ENCODE results near the gene CSN3.

Gene CSN3

DNA sequence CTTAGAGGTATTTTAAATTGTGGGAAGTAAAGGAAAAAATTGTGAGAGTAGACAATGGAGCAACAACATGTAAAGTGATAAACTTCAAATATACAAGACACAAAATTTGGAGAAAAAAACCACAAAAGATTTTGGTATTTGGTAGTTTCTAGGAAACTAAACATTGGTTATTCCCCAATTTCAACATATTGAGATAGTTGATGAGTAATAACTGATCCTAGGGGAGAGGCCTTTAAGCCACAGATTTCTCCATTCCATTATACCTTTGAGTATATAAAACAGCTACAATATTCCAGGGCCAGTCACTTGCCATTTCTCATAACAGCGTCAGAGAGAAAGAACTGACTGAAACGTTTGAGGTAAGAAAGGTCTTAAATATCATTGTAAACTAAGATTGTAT is 16.6 kb upstream of the CSN3 start, which contains the start of gene FDCSP:
TSS of gene FDCSP (plus strand) at position 301 of the 400 bp plus-strand sequence. CDS start 5,071 bp downstream, outside the sequence.
- Histone ChIP-seq H3K36me3 (ENCODE audit: control insufficient read depth, insufficient read depth, low read length) (no peaks in the 10 kb centered on the region), H3K27me3 (ENCODE audit: control insufficient read depth, insufficient read depth, low read length, poor library complexity, severe bottlenecking) (no peaks in the 10 kb centered on the region), H3K9me3 (ENCODE audit: control insufficient read depth, low read length) (no peaks in the 10 kb centered on the region), H3K4me1 (ENCODE audit: control insufficient read depth, insufficient read depth, low read length) (no peaks in the 10 kb centered on the region), H3K4me3 (ENCODE audit: insufficient read depth, low read depth, low read length) (no peak within 1 kb of the TSS), H3K27ac (ENCODE audit: insufficient read depth, low read depth, low read length, poor library complexity, severe bottlenecking) (no peak within 1 kb of the TSS)
- WGBS, 2 experiments: 80% methylated on average over 2 of the region's 2 CpGs; no CpG with 5 or more reads in 1 of the 2 experiments

DNA sequence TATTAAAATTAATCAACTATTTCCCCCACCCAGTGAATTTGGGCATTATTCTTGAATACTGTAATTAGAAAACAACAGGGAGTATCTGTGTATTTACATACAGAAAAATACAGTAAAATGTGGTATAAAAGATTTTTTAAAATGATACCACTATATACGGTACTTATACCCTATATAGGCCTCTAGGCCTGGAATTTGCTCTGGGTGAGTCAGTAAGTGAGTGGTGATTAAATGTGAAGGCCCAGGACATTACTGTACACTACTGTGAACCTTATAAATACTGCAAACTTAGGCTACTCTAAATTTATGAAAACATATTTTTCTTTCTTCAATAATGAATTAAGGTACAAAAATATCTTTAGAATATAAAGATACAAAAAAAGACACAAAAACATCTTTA is 6.3 kb upstream of the CSN3 start:
- Histone ChIP-seq H3K27ac (ENCODE audit: insufficient read depth, low read depth, low read length, poor library complexity, severe bottlenecking) (no peak overlapping the region), H3K36me3 (ENCODE audit: control insufficient read depth, insufficient read depth, low read length) (no peaks in the 10 kb centered on the region), H3K4me3 (ENCODE audit: insufficient read depth, low read depth, low read length) (no peak overlapping the region), H3K4me1 (ENCODE audit: control insufficient read depth, insufficient read depth, low read length) (no peaks in the 10 kb centered on the region), H3K27me3 (ENCODE audit: control insufficient read depth, insufficient read depth, low read length, poor library complexity, severe bottlenecking) (no peaks in the 10 kb centered on the region), H3K9me3 (ENCODE audit: control insufficient read depth, low read length) (no peaks in the 10 kb centered on the region)
- no CpG with 5 or more reads among the region's 1 CpG for WGBS, 2 experiments

DNA sequence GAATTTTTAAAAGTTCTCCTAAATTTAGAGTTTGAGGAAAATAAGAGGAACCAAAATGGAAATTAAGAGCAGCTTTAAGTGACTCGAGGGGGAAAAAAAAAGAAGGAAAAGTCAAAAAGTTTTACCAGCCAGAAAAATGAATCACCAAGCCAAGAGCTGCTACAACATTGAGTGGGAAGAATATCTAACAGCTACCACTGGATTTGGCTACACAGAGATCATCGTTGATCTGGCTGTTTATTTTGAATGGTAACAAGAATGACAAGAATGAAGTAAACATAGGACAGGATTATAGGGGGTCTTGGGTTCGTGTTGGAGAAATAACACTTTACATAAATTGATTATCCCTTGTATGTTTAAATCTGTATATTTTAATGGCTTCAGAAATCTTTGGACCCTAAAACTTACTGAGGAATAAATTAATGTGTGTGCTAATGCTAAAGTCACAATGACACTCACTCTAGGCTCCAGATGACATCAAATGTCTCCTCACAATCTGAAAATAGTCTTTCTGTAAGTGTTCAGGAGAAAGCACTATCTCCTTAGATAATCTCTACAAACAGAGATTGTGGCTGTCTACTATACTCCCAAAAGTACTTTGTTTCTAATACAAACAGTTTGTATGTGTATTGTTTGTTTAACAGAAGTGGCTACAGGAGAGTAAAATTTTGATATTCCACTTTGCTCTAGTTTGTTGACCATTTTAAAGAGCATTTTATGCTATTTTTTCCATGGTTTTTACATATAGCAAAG is 3.1 kb upstream of the CSN3 start:
- no peaks in the 10 kb centered on the region for H3K4me1 ChIP-seq (ENCODE audit: control insufficient read depth, insufficient read depth, low read length)
- no peak overlapping the region for H3K27ac ChIP-seq (ENCODE audit: insufficient read depth, low read depth, low read length, poor library complexity, severe bottlenecking)
- no peak overlapping the region for H3K4me3 ChIP-seq (ENCODE audit: insufficient read depth, low read depth, low read length)
- 82 to 90% methylated on average over 2 of the region's 3 CpGs for WGBS, 2 experiments
- no peaks in the 10 kb centered on the region for H3K36me3 ChIP-seq (ENCODE audit: control insufficient read depth, insufficient read depth, low read length)
- no peaks in the 10 kb centered on the region for H3K9me3 ChIP-seq (ENCODE audit: control insufficient read depth, low read length)
- H3K27me3 ChIP-seq (ENCODE audit: control insufficient read depth, insufficient read depth, low read length, poor library complexity, severe bottlenecking): no peaks in the 10 kb centered on the region

DNA sequence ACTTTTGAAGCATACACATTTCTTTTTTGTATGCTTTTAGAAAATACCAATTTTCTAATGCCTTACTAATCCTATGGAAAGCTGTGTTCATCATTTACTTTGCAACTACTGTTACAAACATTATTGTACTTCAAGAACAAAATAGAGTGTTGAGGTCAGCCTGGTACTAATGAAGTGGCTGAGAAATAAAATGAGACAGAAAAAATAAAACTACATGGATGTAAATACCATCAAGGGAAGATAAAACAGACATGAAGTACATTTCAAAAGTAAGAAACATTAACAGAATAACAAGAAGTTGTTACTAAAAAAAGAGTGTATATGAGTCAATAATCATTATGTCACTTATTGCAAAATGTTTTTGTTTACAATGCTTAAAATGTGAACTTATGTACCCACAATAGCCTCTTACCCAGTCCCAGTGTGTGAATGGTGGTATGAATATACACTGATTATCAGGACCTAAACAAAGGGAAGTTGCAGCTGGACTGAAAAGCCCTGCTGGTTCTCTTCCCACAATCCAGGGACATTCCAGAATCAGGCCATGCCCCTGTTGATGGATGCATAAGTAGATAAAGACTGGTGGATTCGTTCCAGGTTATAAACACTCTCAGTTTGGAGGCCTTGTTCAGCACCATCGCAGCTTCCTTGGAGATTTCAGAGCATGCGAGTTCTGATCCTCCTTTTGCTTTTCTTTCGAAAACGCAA is 2.4 kb upstream of the CSN3 start:
- Histone ChIP-seq H3K9me3 (ENCODE audit: control insufficient read depth, low read length) (no peaks in the 10 kb centered on the region), H3K4me3 (ENCODE audit: insufficient read depth, low read depth, low read length) (no peak overlapping the region), H3K4me1 (ENCODE audit: control insufficient read depth, insufficient read depth, low read length) (no peaks in the 10 kb centered on the region), H3K27me3 (ENCODE audit: control insufficient read depth, insufficient read depth, low read length, poor library complexity, severe bottlenecking) (no peaks in the 10 kb centered on the region), H3K27ac (ENCODE audit: insufficient read depth, low read depth, low read length, poor library complexity, severe bottlenecking) (no peak overlapping the region), H3K36me3 (ENCODE audit: control insufficient read depth, insufficient read depth, low read length) (no peaks in the 10 kb centered on the region)
- WGBS, 2 experiments: 95% methylated on average over 5 of the region's 5 CpGs

DNA sequence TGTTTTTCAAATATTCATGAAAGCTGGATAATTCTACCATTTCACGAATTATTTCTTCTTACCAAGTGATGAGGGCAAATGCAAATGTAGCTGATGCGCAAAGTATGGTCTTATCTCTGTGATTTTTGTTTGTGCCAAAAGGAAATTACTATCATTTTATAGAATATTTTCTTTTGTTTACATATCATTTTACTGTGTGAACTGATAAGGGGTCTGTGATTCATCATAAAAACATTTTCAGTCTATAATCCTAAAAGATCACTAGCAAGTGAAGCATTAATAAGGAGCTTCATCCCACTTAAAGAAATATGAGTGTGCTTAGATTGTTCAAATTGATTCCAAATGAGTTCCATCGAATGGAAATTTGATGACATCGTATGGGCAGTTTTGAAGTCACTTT is 694 bp downstream of the CSN3 start:
- WGBS, 2 experiments: 46 to 48% methylated on average over 2 of the region's 4 CpGs
- no peaks in the 10 kb centered on the region for H3K4me1 ChIP-seq (ENCODE audit: control insufficient read depth, insufficient read depth, low read length)
- no peaks in the 10 kb centered on the region for H3K36me3 ChIP-seq (ENCODE audit: control insufficient read depth, insufficient read depth, low read length)

DNA sequence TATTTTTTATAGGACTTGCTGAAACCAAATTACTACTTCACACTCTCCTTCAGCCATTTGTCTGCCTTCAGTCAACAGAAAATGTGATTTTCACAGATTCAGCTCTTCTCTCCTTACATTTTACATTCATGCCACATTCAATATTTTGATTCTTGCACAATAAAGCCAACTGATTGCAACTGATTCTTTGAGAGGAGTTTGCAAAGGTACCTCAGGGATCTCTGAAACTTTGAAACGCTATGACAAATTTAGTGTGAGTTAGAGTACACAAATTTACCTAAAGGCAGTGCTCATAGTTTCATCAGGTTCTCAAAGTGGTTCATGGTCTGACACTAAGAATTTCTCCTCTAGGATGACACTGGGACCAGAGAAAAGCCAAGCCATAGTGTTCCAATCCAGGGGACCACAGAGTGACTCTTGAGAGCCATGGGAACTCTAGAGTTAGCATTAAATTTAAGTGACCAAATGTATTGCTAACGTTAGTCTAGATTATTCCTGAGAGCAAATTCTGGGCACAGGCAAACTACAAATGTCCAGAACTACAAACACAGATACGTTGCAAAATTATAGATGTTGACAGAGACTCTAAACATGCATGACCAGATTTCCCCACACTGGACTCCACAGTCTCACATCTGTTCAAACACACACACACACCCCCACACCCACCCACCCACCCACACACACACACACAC is 9.0 kb downstream of the CSN3 start:
- WGBS, 2 experiments: 91 to 98% methylated on average over 3 of the region's 3 CpGs

More for the DNA sequence above, 694 bp downstream of the CSN3 start:
- no peaks in the 10 kb centered on the region for H3K9me3 ChIP-seq (ENCODE audit: control insufficient read depth, low read length)
- H3K4me3 ChIP-seq (ENCODE audit: insufficient read depth, low read depth, low read length): no peak overlapping the region
- H3K27me3 ChIP-seq (ENCODE audit: control insufficient read depth, insufficient read depth, low read length, poor library complexity, severe bottlenecking): no peaks in the 10 kb centered on the region
- H3K27ac ChIP-seq (ENCODE audit: insufficient read depth, low read depth, low read length, poor library complexity, severe bottlenecking): no peak overlapping the region

DNA sequence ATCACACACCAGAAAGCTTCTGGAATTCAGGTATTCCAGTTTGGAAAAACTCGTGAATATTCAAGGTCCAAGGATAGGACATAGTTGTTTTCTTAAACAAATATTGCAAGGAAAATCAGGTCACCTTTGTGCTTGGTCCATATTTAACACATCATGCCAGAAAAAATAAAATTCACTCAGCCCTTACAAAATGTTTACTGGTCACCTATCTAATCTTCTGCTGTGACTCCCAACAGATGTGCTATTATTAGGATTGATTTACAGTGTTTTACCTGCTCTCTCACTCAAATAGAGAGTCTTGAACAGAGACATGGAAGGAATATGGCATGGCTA is 9.5 kb downstream of the CSN3 start:
- H3K4me1 ChIP-seq (ENCODE audit: control insufficient read depth, insufficient read depth, low read length): no peaks in the 10 kb centered on the region
- no peak overlapping the region for H3K4me3 ChIP-seq (ENCODE audit: insufficient read depth, low read depth, low read length)
- H3K27me3 ChIP-seq (ENCODE audit: control insufficient read depth, insufficient read depth, low read length, poor library complexity, severe bottlenecking): no peaks in the 10 kb centered on the region
- H3K36me3 ChIP-seq (ENCODE audit: control insufficient read depth, insufficient read depth, low read length): no peaks in the 10 kb centered on the region
- no peaks in the 10 kb centered on the region for H3K9me3 ChIP-seq (ENCODE audit: control insufficient read depth, low read length)
- H3K27ac ChIP-seq (ENCODE audit: insufficient read depth, low read depth, low read length, poor library complexity, severe bottlenecking): no peak overlapping the region
- 88 to 100% methylated on average over 1 of the region's 1 CpG for WGBS, 2 experiments

More for the DNA sequence above, 9.0 kb downstream of the CSN3 start:
- H3K4me3 ChIP-seq (ENCODE audit: insufficient read depth, low read depth, low read length): no peak overlapping the region
- H3K9me3 ChIP-seq (ENCODE audit: control insufficient read depth, low read length): no peaks in the 10 kb centered on the region
- no peaks in the 10 kb centered on the region for H3K27me3 ChIP-seq (ENCODE audit: control insufficient read depth, insufficient read depth, low read length, poor library complexity, severe bottlenecking)
- H3K27ac ChIP-seq (ENCODE audit: insufficient read depth, low read depth, low read length, poor library complexity, severe bottlenecking): no peak overlapping the region
- no peaks in the 10 kb centered on the region for H3K36me3 ChIP-seq (ENCODE audit: control insufficient read depth, insufficient read depth, low read length)
- H3K4me1 ChIP-seq (ENCODE audit: control insufficient read depth, insufficient read depth, low read length): no peaks in the 10 kb centered on the region

DNA sequence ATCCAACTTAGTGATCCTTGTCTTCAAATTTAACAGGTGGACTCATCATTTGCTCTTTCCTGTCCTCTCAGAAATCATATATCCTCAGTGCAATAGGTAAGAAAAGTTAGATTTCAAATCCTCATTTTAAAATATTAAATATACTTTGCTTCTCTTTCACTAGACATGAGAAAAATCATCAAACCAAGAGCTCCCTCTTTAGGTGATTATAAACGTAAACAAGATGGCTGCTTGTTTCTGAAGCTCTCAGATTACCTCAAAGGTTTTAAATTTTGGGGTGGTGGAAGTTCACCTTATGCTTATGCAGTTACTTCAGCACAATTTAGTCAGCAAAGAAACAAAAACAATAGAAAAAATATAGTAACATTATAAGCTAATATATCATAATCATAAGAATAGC is 27.3 kb downstream of the CSN3 start:
- Histone ChIP-seq H3K27me3 (ENCODE audit: control insufficient read depth, insufficient read depth, low read length, poor library complexity, severe bottlenecking) (no peaks in the 10 kb centered on the region), H3K36me3 (ENCODE audit: control insufficient read depth, insufficient read depth, low read length) (no peaks in the 10 kb centered on the region), H3K27ac (ENCODE audit: insufficient read depth, low read depth, low read length, poor library complexity, severe bottlenecking) (no peak overlapping the region), H3K4me3 (ENCODE audit: insufficient read depth, low read depth, low read length) (no peak overlapping the region), H3K9me3 (ENCODE audit: control insufficient read depth, low read length) (no peaks in the 10 kb centered on the region), H3K4me1 (ENCODE audit: control insufficient read depth, insufficient read depth, low read length) (no peaks in the 10 kb centered on the region)
- 50% methylated on average over 1 of the region's 1 CpG; no CpG with 5 or more reads in 1 of the 2 experiments for WGBS, 2 experiments

DNA sequence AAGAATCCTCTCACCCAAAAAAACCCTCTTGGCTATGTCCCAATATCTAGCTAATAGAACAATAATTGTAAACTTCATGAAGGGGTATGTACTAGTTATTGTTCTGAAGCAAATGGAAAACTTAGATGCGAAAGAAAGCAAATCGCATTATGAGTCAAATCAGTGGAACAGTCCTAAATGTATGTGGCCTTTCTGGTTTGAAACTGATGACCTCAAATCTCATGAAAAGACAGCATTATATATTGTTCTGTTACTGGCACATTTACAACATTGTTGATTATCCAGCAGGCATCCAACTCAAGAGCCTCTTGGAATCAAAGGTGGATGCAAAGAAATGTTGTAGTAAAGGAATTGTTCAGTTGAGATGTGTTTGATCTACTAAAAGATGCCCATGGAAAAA is 34.7 kb downstream of the CSN3 start:
- H3K27me3 ChIP-seq (ENCODE audit: control insufficient read depth, insufficient read depth, low read length, poor library complexity, severe bottlenecking): no peaks in the 10 kb centered on the region
- no peaks in the 10 kb centered on the region for H3K4me1 ChIP-seq (ENCODE audit: control insufficient read depth, insufficient read depth, low read length)
- 95% methylated on average over 2 of the region's 2 CpGs for WGBS, 2 experiments
- no peaks in the 10 kb centered on the region for H3K36me3 ChIP-seq (ENCODE audit: control insufficient read depth, insufficient read depth, low read length)
- no peaks in the 10 kb centered on the region for H3K9me3 ChIP-seq (ENCODE audit: control insufficient read depth, low read length)
- H3K4me3 ChIP-seq (ENCODE audit: insufficient read depth, low read depth, low read length): no peak overlapping the region
- no peak overlapping the region for H3K27ac ChIP-seq (ENCODE audit: insufficient read depth, low read depth, low read length, poor library complexity, severe bottlenecking)

DNA sequence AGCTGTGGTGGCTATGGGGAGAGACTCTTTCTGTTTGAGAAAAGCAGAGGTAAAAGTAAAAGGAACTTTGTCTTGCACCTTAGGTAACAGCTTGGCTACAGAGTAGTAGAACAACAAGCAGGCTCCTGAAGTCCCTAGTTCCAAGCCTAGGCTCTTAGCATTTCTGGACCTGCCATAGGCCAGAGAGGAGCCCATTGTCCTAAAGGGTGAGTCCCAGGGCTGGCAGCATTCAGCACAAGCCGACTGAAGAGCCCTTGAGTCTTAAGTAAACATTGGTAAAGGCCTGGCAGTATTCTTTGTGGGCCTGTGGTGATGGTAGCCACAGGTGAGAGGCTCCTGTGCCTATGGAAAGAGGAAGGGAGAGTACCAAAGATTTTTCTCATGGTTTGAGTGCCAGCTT is 38.2 kb downstream of the CSN3 start:
- H3K27me3 ChIP-seq (ENCODE audit: control insufficient read depth, insufficient read depth, low read length, poor library complexity, severe bottlenecking): no peaks in the 10 kb centered on the region
- H3K36me3 ChIP-seq (ENCODE audit: control insufficient read depth, insufficient read depth, low read length): no peaks in the 10 kb centered on the region
- no peaks in the 10 kb centered on the region for H3K4me1 ChIP-seq (ENCODE audit: control insufficient read depth, insufficient read depth, low read length)
- no peak overlapping the region for H3K4me3 ChIP-seq (ENCODE audit: insufficient read depth, low read depth, low read length)
- 84 to 89% methylated on average over 1 of the region's 1 CpG for WGBS, 2 experiments
- H3K27ac ChIP-seq (ENCODE audit: insufficient read depth, low read depth, low read length, poor library complexity, severe bottlenecking): no peak overlapping the region
- no peaks in the 10 kb centered on the region for H3K9me3 ChIP-seq (ENCODE audit: control insufficient read depth, low read length)
